A172 (cell line): Measurements from ENCODE around the gene PLRG1. TPM values are rescaled to one million over a fixed set of nuclear protein-coding genes. Genes with fewer than 3 reads are reported as not detected.

ENCODE experiments used
- DNase-seq: peaks from one replicate; pipeline ENCODE4 v3.0.0-alpha.2; 2015; ENCODE audit warnings: low spot score
- total RNA-seq: library from RNA; depleted of rRNA; stranded (reverse); fragments of >200 nt; shearing (Covaris generic); gene quantifications from 2 replicates; pipeline ENCODE4 v1.2.3, GENCODE V29; 2014

Gene PLRG1
- total RNA-seq, 1 experiment from 2014 or later: 71.6 TPM

DNA sequence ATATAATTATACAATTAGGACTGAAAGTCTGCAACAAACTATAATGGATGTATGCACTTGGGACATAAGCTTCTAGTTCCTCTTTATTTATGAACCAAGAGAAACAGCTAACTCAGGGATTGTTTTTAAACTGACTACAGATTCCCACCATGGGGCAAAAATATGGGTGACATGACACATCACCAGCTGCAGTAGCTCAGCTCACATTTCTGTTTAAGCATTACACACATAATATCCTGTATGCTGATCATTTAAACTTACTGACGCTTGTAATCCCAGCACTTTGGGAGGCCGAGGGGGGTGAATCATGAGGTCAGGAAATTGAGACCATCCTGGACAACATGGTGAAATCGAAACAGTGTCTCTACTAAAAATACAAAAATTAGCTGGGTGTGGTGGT lies 24.1 kb upstream of the PLRG1 start:
- no peak for DNase-seq

DNA sequence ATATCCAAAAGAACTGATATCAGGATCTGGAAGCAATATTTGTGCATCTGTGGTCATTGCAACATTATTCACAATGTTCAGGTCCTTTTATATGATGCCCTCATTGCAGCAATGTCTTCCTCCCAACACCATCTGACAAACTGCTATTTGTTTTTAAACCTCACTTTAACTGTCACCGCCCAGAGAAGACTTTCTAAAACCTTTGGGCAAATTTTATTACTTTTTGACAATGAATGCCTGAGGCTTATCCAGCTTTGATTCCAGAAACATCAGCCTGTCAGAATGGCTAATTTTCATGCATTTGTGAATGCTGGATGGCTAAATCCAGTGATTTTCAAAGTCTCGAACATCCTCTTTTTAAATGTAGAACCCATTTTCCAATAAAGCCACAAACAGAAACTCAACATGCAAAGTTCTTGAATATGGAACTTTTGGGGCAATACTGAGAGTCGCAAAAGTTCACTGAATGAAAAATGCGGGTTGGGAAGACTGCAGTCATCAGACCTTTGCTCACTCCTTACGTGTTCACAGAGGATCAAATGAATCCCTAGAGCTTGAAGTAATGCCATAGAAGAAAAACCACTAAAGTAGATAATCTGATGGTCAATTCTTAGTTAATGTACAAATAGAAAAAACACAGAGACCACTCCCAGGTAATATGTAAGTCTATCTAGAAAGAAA lies 23.1 kb upstream of the PLRG1 start:
- no peak for DNase-seq

DNA sequence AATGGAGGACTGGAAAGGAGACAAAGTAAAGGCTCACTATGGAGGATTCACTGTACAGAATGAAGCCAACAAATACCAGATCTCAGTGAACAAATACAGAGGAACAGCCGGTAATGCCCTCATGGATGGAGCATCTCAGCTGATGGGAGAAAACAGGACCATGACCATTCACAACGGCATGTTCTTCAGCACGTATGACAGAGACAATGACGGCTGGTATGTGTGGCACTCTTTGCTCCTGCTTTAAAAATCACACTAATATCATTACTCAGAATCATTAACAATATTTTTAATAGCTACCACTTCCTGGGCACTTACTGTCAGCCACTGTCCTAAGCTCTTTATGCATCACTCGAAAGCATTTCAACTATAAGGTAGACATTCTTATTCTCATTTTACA lies 19.4 kb upstream of the PLRG1 start:
- DNase-seq: no peak

DNA sequence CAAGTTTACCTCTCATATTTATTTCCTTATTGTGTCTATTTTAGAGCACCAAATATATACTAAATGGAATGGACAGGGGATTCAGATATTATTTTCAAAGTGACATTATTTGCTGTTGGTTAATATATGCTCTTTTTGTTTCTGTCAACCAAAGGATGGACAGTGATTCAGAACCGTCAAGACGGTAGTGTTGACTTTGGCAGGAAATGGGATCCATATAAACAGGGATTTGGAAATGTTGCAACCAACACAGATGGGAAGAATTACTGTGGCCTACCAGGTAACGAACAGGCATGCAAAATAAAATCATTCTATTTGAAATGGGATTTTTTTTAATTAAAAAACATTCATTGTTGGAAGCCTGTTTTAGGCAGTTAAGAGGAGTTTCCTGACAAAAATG lies 18.8 kb upstream of the PLRG1 start:
- DNase-seq: no peak

DNA sequence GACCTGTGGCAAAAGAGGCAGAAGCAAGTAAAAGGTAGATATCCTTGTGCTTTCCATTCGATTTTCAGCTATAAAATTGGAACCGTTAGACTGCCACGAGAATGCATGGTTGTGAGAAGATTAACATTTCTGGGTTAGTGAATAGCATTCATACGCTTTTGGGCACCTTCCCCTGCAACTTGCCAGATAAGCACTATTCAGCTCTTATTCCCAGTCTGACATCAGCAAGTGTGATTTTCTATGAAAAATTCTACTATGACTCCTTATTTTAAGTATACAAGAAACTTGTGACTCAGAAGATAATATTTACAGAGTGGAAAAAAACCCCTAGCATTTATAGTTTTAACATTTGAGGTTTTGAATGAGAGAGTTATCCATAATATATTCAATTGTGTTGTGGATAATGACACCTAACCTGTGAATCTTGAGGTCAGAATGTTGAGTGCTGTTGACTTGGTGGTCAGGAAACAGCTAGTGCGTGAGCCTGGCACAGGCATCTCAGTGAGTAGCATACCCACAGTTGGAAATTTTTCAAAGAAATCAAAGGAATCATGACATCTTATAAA lies 16.5 kb upstream of the PLRG1 start:
- no peak for DNase-seq

DNA sequence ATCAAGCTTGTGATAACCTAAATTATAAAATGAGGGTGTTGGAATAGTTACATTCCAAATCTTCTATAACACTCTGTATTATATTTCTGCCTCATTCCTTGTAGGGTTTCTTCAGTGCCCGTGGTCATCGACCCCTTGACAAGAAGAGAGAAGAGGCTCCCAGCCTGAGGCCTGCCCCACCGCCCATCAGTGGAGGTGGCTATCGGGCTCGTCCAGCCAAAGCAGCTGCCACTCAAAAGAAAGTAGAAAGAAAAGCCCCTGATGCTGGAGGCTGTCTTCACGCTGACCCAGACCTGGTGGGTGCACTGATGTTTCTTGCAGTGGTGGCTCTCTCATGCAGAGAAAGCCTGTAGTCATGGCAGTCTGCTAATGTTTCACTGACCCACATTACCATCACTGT lies 15.5 kb upstream of the PLRG1 start:
- DNase-seq: no peak

DNA sequence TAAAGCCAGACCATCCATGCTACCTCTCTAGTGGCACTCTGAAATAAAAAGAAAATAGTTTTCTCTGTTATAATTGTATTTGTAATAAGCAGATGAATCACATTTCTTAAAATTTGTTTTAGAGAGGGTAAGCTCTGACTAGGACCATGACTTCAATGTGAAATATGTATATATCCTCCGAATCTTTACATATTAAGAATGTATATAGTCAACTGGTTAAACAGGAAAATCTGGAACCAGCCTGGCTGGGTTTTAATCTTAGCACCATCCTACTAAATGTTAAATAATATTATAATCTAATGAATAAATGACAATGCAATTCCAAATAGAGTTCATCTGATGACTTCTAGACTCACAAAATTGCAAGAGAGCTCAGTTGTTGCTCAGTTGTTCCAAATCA lies 14.1 kb upstream of the PLRG1 start:
- no peak for DNase-seq

DNA sequence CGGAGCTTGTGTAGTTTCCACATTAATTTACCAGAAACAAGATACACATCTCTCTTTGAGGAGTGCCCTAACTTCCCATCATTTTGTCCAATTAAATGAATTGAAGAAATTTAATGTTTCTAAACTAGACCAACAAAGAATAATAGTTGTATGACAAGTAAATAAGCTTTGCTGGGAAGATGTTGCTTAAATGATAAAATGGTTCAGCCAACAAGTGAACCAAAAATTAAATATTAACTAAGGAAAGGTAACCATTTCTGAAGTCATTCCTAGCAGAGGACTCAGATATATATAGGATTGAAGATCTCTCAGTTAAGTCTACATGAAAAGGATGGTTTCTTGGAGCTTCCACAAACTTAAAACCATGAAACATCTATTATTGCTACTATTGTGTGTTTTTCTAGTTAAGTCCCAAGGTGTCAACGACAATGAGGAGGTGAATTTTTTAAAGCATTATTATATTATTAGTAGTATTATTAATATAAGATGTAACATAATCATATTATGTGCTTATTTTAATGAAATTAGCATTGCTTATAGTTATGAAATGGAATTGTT lies 12.6 kb upstream of the PLRG1 start, which contains the start of gene FGB:
Gene FGB (plus strand): TSS at position 315 of the 558 bp plus-strand sequence. CDS start 8 bp downstream, at position 323.
- no peak for DNase-seq

DNA sequence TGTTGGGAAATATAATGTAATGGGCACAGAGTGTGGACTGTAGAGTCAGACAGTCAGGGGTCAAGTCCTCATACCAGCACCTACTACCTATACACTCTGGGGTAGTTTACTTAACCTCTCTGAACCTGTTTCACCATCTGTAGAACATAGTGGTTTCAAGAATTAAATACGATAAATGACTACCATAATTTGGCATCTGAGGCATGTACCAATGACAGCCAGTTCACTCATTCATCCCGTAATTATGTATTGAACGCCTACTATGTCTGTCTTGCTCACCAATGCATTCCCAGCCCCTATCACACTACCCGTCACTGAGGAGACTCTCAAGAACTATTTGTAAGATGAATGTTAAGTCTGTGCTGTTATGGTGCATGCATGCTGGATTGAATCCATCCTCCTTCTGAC lies 10.6 kb upstream of the PLRG1 start:
- peak; percentile 21 for DNase-seq

DNA sequence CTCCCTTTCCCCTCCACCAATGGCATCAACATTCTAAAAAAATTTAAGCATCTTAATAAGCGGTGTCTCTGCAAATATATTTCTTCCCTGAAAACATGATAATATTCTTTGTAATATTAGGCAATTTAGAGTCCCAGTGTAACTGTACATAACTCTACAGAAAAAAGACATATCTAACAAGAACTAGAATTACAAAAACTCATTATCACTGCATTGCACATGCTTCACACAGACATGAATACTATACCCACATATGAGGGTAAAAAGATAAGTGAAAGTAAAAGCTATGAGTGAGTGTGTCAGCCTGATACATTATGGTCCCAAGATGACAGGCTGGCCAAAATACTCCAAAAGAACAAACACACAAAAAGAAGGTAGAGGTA lies 10.2 kb upstream of the PLRG1 start:
- DNase-seq: no peak

DNA sequence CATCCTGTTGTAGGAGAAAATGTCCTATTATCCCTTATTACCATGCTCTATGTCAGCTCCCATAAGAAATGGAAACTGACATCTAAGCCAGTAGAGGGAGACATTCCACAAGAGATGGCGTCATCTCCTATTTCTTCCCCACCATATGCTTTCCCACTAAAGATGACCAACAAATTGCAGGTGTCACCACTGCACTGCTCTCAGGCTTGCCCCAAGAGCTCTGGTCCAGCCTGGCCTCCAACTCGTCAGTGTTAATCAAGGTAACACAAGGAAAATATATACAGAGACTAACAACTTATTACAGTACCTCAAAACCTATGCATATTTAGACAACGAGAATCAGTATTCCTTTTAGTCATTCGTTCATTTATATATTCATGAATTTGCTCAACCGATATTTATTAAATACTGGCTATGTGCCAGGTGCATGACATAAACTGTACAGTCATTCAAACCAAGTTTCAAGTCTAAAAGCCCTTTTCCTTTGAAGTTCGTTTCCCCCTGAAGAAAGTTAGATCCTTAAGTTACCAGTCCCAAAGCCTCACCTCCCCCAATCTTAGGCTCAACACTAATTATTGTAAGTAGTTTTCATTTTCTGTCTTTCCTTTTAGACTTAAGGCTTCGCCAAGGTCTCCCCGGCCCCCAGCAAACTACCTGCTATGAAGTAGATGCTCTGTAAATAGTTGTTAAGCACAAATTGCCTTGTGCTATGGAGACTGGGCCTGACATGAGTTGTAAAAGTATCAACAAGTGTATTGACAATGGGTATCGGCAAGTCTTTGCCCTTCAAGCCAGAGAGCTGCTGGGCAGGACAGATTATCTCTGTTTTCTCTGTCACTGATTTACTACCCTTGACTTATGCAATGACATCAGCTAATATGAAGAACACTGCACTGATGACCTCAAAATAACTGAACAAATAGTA lies 9.6 kb upstream of the PLRG1 start:
- DNase-seq: peak; percentile 61

DNA sequence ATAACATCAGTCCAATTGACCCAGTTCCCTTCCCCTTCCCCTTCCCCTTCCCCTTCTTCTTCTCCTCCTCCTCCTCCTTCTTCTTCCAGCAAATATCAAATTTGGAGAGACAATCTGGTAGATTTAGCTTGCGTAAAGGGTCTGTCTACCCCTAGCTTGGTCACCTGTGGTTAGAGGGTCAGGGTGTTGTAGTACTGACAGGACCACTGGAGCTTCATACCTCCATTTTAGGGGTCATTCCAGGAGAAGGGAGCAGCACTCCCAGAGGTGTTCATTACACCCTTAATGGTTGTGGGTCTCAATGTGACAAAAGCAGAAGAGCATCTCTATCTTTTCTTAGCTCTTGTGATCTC lies 8.9 kb upstream of the PLRG1 start:
- no peak for DNase-seq

DNA sequence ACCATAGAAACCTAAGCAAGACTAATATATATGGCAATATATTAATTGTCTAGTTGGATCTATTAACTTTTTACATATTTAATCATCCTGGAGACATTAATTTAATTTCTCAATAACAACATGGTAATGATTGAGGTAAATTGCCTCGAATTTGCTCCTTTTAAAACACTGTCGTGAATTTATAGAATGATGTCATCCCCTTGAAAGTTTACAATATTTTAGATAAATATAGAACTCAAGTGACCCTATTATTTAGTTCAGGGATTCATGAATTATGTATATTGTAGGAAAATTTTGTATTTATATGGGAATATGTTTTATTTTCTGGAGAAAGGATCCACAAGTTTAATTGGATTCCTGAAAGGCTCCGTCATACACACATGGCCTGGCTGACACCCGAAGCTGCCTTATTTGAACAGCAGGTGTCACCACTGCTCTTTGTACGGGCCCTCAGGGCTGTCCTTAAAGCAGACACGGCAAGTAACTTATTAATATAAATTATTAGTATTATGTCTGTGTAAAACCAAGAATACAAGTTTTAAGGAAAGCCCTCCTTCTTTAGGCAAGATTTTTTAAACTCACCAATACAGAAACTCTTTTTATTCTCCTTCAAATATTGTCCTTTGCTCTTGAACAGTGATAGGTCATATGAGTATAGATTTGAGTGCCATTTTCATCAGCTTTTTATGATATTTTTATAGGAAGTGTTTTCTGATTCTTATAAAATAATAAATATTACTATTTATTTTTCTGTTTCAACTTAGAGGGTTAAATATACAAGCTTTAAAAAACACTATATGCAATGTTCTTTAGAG lies 1.9 kb upstream of the PLRG1 start:
- DNase-seq: peak; percentile 59

DNA sequence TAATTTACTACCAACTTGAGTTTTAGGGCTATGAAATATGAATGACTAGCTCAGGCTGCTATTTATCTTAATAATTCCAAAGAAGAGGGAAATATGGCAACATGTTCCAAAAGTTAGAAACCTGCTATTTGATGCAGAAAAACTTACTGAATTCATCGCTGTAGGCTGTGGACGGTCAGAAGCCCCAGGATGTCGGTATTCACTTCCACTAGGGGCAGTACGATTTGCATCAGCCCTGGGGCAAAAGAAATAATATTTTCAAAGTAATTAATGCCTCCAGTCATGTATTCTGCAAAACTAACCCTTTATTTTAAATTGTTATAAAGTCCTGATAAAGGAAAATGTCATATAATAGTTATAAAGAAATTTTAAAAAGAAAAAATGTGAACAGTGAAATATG lies 4.5 kb downstream of the PLRG1 start:
- no peak for DNase-seq

DNA sequence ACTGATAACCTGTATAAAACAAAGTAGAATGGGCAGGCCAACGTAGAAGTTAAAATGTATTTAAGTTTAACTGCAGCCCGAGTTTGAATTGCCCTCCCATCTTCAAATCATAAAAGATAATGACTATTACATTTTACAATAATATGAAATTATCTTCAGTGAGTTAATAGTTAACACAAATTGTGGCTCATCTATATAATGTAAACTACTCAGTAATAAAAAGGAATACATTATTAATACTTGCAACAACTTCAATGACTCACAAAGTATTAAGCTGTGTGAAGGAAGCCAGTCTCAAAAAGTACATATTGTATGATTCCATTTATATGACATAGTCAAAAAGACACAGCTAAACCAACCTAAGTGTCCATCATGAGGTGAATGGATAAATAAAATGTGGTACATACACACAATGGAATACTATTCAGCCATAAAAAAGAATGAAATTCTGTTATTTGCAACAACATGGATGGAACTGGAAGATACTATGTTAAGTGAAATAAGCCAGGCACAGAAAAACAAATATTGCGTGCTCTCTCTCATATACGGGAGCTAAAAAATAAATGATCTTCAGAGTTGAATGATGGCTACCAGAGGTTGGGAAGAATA lies 7.8 kb downstream of the PLRG1 start:
- DNase-seq: no peak

DNA sequence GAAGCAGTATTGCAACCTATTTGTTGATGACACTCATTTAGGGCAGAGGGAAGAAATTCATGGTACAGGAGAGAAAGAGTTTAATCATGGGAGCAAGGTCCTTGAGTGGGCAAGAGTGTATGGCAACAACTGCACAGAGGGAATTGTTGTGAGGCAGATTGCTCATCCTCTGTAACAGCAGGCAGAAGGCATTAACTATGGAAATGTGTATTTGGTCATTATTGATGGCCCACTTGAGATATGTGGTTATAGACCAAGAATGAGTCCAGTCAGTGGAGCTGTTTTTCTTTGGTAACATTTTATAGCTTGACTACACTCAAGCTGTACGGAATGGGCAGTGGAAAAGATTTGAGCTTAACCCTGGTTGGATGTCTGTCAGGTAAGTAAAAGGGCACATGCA lies 15.9 kb downstream of the PLRG1 start:
- DNase-seq: no peak

DNA sequence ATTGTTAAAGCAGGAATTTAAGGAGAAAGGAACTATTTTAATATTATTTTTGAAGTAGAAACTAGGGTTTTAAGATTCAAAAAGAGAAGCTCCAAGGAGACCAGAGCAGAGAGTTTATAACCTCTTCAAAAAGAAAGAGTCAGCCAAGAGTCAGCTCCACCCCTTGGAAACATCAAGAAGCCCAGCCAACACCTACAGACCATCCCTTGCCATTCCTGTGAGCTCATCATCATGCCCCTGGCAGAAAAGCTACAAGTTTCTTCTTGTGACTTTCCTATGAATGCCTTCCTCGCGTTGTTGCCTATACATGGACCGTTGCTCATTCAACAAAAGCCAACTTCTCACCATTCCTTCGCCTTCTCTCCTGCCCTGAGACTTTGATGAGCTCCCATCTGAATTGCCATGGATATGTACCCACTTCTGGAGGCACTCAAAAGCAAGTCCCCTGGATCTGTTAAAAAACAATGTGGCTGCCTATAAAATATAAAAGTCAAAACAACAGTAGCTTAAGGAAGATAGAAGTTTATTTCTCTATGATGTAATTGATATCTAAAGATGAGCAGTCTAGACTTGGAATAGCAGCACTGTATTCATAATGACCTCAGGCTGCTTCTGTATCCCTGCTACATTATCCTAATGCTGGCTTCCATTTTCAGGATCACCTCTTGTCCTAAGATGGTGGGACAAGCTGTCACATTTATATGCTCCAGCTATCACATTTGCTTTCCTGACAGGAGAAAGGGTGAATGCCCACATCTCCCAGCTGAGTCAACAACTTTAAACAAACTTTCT lies 20.3 kb downstream of the PLRG1 start:
- no peak for DNase-seq

DNA sequence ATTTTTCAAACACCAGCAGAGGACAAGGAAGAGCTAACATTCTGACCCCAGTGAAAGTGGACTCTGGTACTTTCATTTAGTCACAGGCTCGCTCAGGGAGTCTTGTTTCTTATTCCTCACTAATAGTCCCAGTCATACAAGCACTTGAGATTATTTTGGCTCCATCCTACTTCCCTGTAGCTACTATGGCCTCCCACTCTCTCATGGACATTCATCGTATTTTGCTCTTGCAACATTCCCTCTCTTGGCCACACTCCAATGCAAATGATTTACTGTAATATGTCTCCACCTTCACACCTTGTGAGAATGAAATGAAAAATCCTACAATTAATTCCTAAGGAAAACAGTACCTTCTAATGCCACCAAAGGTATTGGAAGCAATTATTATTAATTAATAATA lies 21.3 kb downstream of the PLRG1 start:
- DNase-seq: no peak

DNA sequence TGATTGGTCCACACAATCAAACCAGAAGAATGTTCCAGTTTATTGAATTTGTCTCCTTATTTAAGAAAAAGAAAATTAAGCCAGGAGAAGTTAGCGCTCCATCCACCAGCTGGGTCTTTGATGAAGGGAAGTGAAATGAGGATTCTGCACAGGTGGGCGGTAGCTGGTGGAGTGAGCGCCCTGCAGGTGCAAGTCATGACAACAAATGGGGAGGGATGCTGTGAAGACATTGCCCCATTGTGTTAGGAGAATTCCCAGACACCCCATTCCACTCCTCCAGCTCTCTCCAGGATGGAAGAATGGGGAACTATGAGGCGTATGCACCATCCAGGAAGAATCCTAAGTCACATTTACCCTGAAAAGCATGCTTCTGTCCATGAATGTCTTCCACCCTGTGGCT lies 22.9 kb downstream of the PLRG1 start:
- DNase-seq: no peak

DNA sequence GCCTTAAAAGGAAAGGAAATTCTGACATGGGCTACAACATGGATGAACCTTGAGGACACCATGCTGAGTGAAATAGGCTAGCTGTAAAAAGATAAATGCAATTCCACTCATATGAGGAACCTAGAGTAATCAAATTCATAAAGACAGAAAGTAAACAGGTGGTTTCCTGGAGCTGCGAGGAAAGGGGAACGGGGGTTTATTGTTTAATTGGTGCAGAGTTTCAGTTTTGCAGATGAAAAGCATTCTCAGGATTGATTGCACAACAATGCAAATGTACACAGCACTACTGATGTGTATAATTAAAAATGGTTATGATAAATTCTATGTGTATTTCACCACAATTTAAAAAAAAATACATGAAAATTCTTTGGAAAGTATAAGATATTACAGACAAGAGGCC lies 24.0 kb downstream of the PLRG1 start:
- no peak for DNase-seq

DNA sequence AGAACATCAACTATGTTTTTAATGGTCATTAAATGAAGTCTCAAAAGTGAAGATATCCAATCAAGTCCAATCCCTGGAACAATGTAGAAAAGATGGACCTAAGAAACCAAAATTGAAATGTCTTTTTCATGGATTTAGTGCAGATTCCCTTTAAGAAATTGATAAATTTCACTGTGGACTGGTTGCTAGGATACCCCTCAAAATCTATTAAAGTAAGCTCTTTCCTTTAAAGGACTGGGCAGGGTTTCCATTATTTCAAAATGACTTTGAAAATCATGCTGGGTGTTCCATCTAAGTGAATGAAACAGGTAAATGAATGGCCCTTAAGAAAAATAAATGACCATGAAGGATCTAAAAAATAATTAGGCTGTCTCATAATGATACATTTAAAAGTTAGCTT lies 28.6 kb downstream of the PLRG1 start:
- DNase-seq: no peak
